ENCODE results near the gene ZC3H14. TPM values are rescaled to one million over a fixed set of nuclear protein-coding genes. Genes with fewer than 3 reads are reported as not detected.

The ZC3H14 gene
- total RNA-seq, 6 experiments from 2014 or later, result 37.2 to 52.5 (median 42.1) TPM

- no peaks in the 10 kb centered on the region for H3K36me3 ChIP-seq
- no peaks in the 10 kb centered on the region for H3K4me1 ChIP-seq
- no peak overlapping the region for H3K27ac ChIP-seq
- intact Hi-C loops (cut with DNase I), result no loop called here
- H3K4me3 ChIP-seq, result no peak overlapping the region
- no peak for TF ChIP-seq CTCF (IDR thresholded peaks at IDR 0.05)
- TF ChIP-seq POLR2A (IDR thresholded peaks at IDR 0.05), result no peak
- H3K27me3 ChIP-seq, result no peaks in the 10 kb centered on the region
- DNase-seq (no peak), ATAC-seq (no peak)
- WGBS (ENCODE audit: insufficient coverage, low coverage, low lambda C conversion rate, missing lambda C conversion rate), result 96% methylated on average over 3 of the region's 3 CpGs
- no peaks in the 10 kb centered on the region for H3K9me3 ChIP-seq
Measured at GRCh38 chr14:88631091-88631490, 68.3 kb downstream of the ZC3H14 start.

GRCh38 chr14:88632512-88632911 lies 69.7 kb downstream of the ZC3H14 start:
- H3K4me1 ChIP-seq, result no peaks in the 10 kb centered on the region
- 85% methylated on average over 2 of the region's 2 CpGs for WGBS (ENCODE audit: insufficient coverage, low coverage, low lambda C conversion rate, missing lambda C conversion rate)

GRCh38 chr14:88639221-88639620 lies 76.4 kb downstream of the ZC3H14 start:
- Histone ChIP-seq H3K4me1 (no peaks in the 10 kb centered on the region), H3K27ac (no peak overlapping the region), H3K36me3 (no peaks in the 10 kb centered on the region), H3K27me3 (no peaks in the 10 kb centered on the region), H3K4me3 (no peak overlapping the region), H3K9me3 (no peaks in the 10 kb centered on the region)
- intact Hi-C loops (cut with DNase I), result no loop called here
- ATAC-seq (no peak), DNase-seq (no peak)
- WGBS (ENCODE audit: insufficient coverage, low coverage, low lambda C conversion rate, missing lambda C conversion rate), result 80% methylated on average over 1 of the region's 1 CpG
- TF ChIP-seq CTCF (IDR thresholded peaks at IDR 0.05) (no peak), POLR2A (IDR thresholded peaks at IDR 0.05) (no peak)

More at GRCh38 chr14:88632512-88632911, 69.7 kb downstream of the ZC3H14 start:
- no peak for ATAC-seq
- intact Hi-C loops (cut with DNase I), result no loop called here
- TF ChIP-seq CTCF (IDR thresholded peaks at IDR 0.05), result no peak
- no peak for TF ChIP-seq POLR2A (IDR thresholded peaks at IDR 0.05)
- no peak for DNase-seq
- Histone ChIP-seq H3K36me3 (no peaks in the 10 kb centered on the region), H3K27me3 (no peaks in the 10 kb centered on the region), H3K9me3 (no peaks in the 10 kb centered on the region), H3K4me3 (no peak overlapping the region), H3K27ac (no peak overlapping the region)

GRCh38 chr14:88660056-88660455 lies 97.2 kb downstream of the ZC3H14 start:
- TF ChIP-seq POLR2A (IDR thresholded peaks at IDR 0.05) (no peak), CTCF (IDR thresholded peaks at IDR 0.05) (no peak)
- ATAC-seq, result no peak
- Histone ChIP-seq H3K36me3 (no peaks in the 10 kb centered on the region), H3K27ac (no peak overlapping the region), H3K27me3 (no peaks in the 10 kb centered on the region), H3K4me3 (no peak overlapping the region), H3K4me1 (no peaks in the 10 kb centered on the region), H3K9me3 (no peaks in the 10 kb centered on the region)
- 63% methylated on average over 5 of the region's 5 CpGs for WGBS (ENCODE audit: insufficient coverage, low coverage, low lambda C conversion rate, missing lambda C conversion rate)
- intact Hi-C loops (cut with DNase I), result no loop called here
- no peak for DNase-seq
